WTC11 (cell line): ENCODE results near the gene EIF2B4. TPM values are rescaled to one million over a fixed set of nuclear protein-coding genes. Genes with fewer than 3 reads are reported as not detected.

ENCODE experiments used
- ATAC-seq: fragments of 200-7000 bp; cut with Tn5 transposase; 2 replicates; pipeline ENCODE4 v1.10.0; 2021; ENCODE audit warnings: mild to moderate bottlenecking, moderate library complexity
- CTCF ChIA-PET: fragments of 300-600 bp; sonication (Branson Sonifier 250); formaldehyde crosslinking; loops from one replicate; lab custom pipeline; 2021; ENCODE audit warnings: antibody characterized with exemption; lab: Charles Lee
- POLR2A ChIA-PET: fragments of 350-600 bp; sonication (Branson Sonifier 250); formaldehyde crosslinking; loops from one replicate; lab custom pipeline; 2021; ENCODE audit warnings: antibody characterized with exemption; lab: Charles Lee
- DNase-seq: peaks from one replicate; pipeline ENCODE4 v3.0.0; 2021; ENCODE audit warnings: low spot score
- H3K27ac Mint-ChIP-seq: 2 replicates; pipeline ENCODE4 v1.8.0; 2021; ENCODE audit warnings: mixed read lengths
- H3K27me3 Mint-ChIP-seq: 2 replicates; pipeline ENCODE4 v1.8.0; 2021; ENCODE audit warnings: low read depth, mild to moderate bottlenecking, moderate library complexity, mixed read lengths
- H3K36me3 Mint-ChIP-seq: 2 replicates; pipeline ENCODE4 v1.8.0; 2021; ENCODE audit warnings: mixed read lengths
- H3K4me1 Mint-ChIP-seq: 2 replicates; pipeline ENCODE4 v1.8.0; 2022; ENCODE audit warnings: mixed read lengths
- H3K4me3 Mint-ChIP-seq: 2 replicates; pipeline ENCODE4 v1.8.0; 2021; ENCODE audit warnings: mild to moderate bottlenecking, moderate library complexity, mixed read lengths
- H3K9me3 Mint-ChIP-seq: 2 replicates; pipeline ENCODE4 v1.8.0; 2021; ENCODE audit warnings: mixed read lengths
- ESRRA ChIP-seq: sonication (generic); formaldehyde crosslinking; IDR thresholded peaks from 2 replicates; pipeline ENCODE4 v1.8.1; 2022; ENCODE audit warnings: mild to moderate bottlenecking, missing genetic modification reagents, borderline replicate concordance
- GABPB1 ChIP-seq: sonication (generic); formaldehyde crosslinking; IDR thresholded peaks from 2 replicates; pipeline ENCODE4 v1.8.1; 2023; ENCODE audit warnings: mild to moderate bottlenecking, missing genetic modification reagents
- GTF2I ChIP-seq: fragments of 250-450 bp; sonication (Bioruptor Pico); conservative IDR thresholded peaks from 2 replicates; pipeline ENCODE4 v1.4.0; 2021; ENCODE audit warnings: mild to moderate bottlenecking
- JUN ChIP-seq: sonication (generic); formaldehyde crosslinking; IDR thresholded peaks from 2 replicates; pipeline ENCODE4 v1.8.0; 2023; ENCODE audit warnings: mild to moderate bottlenecking, missing genetic modification reagents
- NFYB ChIP-seq: sonication (generic); formaldehyde crosslinking; conservative IDR thresholded peaks from 2 replicates; pipeline ENCODE4 v1.8.0; 2022; ENCODE audit warnings: low read depth, missing genetic modification reagents
- NR1H2 ChIP-seq: sonication (generic); formaldehyde crosslinking; IDR thresholded peaks from 2 replicates; pipeline ENCODE4 v1.9.0; 2021; ENCODE audit warnings: mild to moderate bottlenecking, moderate library complexity, missing genetic modification reagents
- SMAD4 ChIP-seq: sonication (generic); formaldehyde crosslinking; IDR thresholded peaks from 2 replicates; pipeline ENCODE4 v1.8.0; 2022; ENCODE audit warnings: mild to moderate bottlenecking, missing genetic modification reagents
- TCF7 ChIP-seq: sonication (generic); formaldehyde crosslinking; IDR thresholded peaks from 2 replicates; pipeline ENCODE4 v1.8.0; 2022; ENCODE audit warnings: mild to moderate bottlenecking, low read depth, missing genetic modification reagents, moderate library complexity
- TEAD1 ChIP-seq: sonication (generic); formaldehyde crosslinking; IDR thresholded peaks from 2 replicates; pipeline ENCODE4 v1.8.0; 2022; ENCODE audit warnings: mild to moderate bottlenecking, missing genetic modification reagents
- ZNF232 ChIP-seq: sonication (generic); formaldehyde crosslinking; IDR thresholded peaks from 2 replicates; pipeline ENCODE4 v1.8.0; 2022; ENCODE audit warnings: mild to moderate bottlenecking, missing genetic modification reagents
- total RNA-seq: library from RNA; stranded (reverse); gene quantifications from 3 replicates; pipeline ENCODE4 v1.2.3, GENCODE V29; 2021
- TF ChIP-seq, protein P1 (sequence below): fragments of 250-450 bp; sonication (Bioruptor Pico); IDR thresholded peaks from 2 replicates; pipeline ENCODE4 v1.9.0; 2021; ENCODE audit warnings: mild to moderate bottlenecking
- TF ChIP-seq, protein P2 (sequence below): sonication (generic); formaldehyde crosslinking; IDR thresholded peaks from 2 replicates; pipeline ENCODE4 v1.8.0; 2022; ENCODE audit warnings: missing genetic modification reagents
- TF ChIP-seq, protein P3 (sequence below): sonication (generic); formaldehyde crosslinking; IDR thresholded peaks from 2 replicates; pipeline ENCODE4 v1.8.0; 2023; ENCODE audit warnings: mild to moderate bottlenecking, missing genetic modification reagents
- TF ChIP-seq, protein P4 (sequence below): sonication (generic); formaldehyde crosslinking; IDR thresholded peaks from 2 replicates; pipeline ENCODE4 v1.8.0; 2022; ENCODE audit warnings: mild to moderate bottlenecking, missing genetic modification reagents
- TF ChIP-seq, protein P5 (sequence below): sonication (generic); formaldehyde crosslinking; IDR thresholded peaks from 2 replicates; pipeline ENCODE4 v1.8.1; 2023; ENCODE audit warnings: mild to moderate bottlenecking, missing genetic modification reagents

Gene EIF2B4
- total RNA-seq, 1 experiment from 2014 or later, result 49.1 TPM

DNA sequence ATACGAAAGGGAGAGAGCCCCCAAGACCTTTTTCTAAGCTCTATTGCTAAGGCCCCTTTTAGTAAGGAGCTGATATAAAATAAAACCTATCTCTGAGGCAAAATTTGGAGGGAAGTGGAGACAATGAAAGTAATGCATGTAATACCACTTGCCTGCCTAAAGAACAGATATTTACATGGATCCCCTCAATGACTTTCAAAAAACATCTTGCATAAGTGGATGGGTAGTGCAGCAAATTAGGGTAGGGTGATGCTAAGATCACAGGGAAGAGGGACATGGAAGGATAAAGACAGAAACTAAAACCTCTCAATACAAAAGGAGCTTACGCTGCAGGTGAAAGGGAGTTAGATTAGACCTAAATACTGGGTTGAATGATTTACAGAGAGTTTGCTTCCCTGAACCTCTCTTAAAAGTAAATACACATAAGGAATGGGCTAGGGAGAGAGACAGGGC lies 9.3 kb upstream of the EIF2B4 start:
- H3K4me3 Mint-ChIP-seq, result peak overlapping the region; percentile 94
- peaks cover 20% of the 10 kb centered on the region for H3K4me1 Mint-ChIP-seq
- H3K36me3 Mint-ChIP-seq, result peaks cover 62% of the 10 kb centered on the region
- POLR2A ChIA-PET, result interaction anchor here (1.4 kb wide), 2 partner anchors 8 to 22 kb away, joined by 5 to 9 read pairs; partner anchors contain the start of genes GTF3C2 and SNX17
- ATAC-seq, result no peak
- H3K27ac Mint-ChIP-seq, result peak overlapping the region; percentile 96
- no peaks in the 10 kb centered on the region for H3K9me3 Mint-ChIP-seq
- CTCF ChIA-PET, result interaction anchor here (0.6 to 3.1 kb wide), 7 partner anchors 10 to 304 kb away, joined by 3 to 15 read pairs (median 4); partner anchors contain the start of genes EIF2B4 and PPM1G
- TF ChIP-seq, protein P1, sequence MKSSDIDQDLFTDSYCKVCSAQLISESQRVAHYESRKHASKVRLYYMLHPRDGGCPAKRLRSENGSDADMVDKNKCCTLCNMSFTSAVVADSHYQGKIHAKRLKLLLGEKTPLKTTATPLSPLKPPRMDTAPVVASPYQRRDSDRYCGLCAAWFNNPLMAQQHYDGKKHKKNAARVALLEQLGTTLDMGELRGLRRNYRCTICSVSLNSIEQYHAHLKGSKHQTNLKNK, result no peak
- TF ChIP-seq NFYB (CRISPR knock-in tag), result no peak
- TF ChIP-seq GTF2I (CRISPR knock-in tag), result no peak
- TF ChIP-seq, protein P2, sequence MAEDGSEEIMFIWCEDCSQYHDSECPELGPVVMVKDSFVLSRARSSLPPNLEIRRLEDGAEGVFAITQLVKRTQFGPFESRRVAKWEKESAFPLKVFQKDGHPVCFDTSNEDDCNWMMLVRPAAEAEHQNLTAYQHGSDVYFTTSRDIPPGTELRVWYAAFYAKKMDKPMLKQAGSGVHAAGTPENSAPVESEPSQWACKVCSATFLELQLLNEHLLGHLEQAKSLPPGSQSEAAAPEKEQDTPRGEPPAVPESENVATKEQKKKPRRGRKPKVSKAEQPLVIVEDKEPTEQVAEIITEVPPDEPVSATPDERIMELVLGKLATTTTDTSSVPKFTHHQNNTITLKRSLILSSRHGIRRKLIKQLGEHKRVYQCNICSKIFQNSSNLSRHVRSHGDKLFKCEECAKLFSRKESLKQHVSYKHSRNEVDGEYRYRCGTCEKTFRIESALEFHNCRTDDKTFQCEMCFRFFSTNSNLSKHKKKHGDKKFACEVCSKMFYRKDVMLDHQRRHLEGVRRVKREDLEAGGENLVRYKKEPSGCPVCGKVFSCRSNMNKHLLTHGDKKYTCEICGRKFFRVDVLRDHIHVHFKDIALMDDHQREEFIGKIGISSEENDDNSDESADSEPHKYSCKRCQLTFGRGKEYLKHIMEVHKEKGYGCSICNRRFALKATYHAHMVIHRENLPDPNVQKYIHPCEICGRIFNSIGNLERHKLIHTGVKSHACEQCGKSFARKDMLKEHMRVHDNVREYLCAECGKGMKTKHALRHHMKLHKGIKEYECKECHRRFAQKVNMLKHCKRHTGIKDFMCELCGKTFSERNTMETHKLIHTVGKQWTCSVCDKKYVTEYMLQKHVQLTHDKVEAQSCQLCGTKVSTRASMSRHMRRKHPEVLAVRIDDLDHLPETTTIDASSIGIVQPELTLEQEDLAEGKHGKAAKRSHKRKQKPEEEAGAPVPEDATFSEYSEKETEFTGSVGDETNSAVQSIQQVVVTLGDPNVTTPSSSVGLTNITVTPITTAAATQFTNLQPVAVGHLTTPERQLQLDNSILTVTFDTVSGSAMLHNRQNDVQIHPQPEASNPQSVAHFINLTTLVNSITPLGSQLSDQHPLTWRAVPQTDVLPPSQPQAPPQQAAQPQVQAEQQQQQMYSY, result no peak
- TF ChIP-seq ZNF232 (CRISPR knock-in tag), result no peak
- TF ChIP-seq, all 79 proteins: peak for 0
- no peaks in the 10 kb centered on the region; the same call in 1 of the 2 replicates for H3K27me3 Mint-ChIP-seq
- DNase-seq, result no peak

DNA sequence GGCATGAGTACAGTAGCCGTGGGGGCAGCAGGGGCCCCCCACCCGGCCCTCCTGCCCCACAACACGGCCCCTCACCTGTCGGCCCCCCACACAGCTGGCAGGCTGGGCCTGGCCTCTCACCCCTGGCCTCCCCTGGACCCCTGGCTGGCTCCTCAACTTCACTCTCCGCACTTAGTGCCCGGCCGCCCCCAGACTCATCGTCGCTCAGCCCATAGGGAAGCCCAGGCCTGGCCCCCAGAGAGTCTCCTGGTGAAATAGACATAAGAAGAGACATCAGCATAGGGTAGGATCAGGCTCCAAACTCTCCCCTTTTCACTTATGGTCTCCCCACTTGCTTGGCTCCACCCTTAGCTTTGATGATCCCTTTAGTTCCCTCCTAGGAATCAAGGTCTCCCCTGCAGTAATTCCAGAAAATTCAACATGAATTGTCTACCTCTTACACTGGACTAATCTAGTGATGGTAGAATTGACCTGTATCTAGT lies 8.7 kb upstream of the EIF2B4 start:
- ATAC-seq, result no peak
- CTCF ChIA-PET, result interaction anchor here (1.0 to 1.7 kb wide), 2 partner anchors 30 to 99 kb away, joined by 3 to 4 read pairs; partner anchors contain the start of gene PPM1G
- Mint-ChIP-seq H3K9me3 (no peaks in the 10 kb centered on the region), H3K27ac (peak overlapping the region; percentile 96), H3K36me3 (peaks cover 61% of the 10 kb centered on the region), H3K4me3 (peak overlapping the region; percentile 94), H3K4me1 (peaks cover 20% of the 10 kb centered on the region), H3K27me3 (no peaks in the 10 kb centered on the region; the same call in 1 of the 2 replicates)
- TF ChIP-seq, protein P3, sequence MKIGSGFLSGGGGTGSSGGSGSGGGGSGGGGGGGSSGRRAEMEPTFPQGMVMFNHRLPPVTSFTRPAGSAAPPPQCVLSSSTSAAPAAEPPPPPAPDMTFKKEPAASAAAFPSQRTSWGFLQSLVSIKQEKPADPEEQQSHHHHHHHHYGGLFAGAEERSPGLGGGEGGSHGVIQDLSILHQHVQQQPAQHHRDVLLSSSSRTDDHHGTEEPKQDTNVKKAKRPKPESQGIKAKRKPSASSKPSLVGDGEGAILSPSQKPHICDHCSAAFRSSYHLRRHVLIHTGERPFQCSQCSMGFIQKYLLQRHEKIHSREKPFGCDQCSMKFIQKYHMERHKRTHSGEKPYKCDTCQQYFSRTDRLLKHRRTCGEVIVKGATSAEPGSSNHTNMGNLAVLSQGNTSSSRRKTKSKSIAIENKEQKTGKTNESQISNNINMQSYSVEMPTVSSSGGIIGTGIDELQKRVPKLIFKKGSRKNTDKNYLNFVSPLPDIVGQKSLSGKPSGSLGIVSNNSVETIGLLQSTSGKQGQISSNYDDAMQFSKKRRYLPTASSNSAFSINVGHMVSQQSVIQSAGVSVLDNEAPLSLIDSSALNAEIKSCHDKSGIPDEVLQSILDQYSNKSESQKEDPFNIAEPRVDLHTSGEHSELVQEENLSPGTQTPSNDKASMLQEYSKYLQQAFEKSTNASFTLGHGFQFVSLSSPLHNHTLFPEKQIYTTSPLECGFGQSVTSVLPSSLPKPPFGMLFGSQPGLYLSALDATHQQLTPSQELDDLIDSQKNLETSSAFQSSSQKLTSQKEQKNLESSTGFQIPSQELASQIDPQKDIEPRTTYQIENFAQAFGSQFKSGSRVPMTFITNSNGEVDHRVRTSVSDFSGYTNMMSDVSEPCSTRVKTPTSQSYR (CRISPR knock-in tag), result no peak
- POLR2A ChIA-PET, result no interaction called here
- no peak for DNase-seq

DNA sequence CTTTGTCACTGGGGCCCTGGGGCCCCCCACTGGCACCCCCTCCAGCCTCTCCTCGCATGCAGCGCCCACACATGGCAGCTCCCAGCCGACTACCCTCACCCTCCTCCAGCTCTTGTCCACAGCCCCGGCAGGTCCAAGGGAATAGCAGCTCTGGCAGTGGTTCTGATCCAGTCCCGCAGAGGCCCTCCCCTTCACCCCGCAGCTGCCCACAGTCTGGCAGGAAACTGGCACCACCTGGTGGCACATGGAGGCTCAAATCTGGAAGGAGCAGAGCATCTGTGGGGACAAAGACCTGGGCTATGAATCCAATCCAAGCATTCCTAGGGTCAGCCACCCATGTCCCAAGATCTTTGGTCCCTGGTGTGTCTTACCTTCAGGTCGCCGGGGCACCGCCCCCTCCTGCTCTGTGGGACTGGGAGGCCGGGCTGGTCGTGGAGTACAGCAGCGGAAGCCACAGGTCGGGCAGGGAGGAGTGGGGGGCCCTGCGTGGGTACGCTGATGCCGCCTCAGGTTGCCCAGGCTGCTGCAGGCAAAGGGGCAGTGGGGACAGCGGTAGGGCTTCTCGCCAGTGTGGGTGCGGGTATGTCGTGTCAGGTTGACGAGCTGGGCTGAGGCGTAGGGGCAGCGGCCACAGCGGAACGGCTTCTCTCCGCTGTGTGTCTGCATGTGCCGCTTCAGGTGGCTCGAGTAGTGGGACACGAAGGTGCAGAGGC lies 8.1 kb upstream of the EIF2B4 start:
- no peak for ATAC-seq
- no peaks in the 10 kb centered on the region for H3K9me3 Mint-ChIP-seq
- peak overlapping the region; percentile 14; the same call in 1 of the 2 replicates for H3K4me3 Mint-ChIP-seq
- POLR2A ChIA-PET, result no interaction called here
- peaks cover 61% of the 10 kb centered on the region for H3K36me3 Mint-ChIP-seq
- CTCF ChIA-PET, result interaction anchor here (0.5 kb wide), 1 partner anchor 46 kb away, joined by 4 read pairs; no protein-coding TSS in a partner anchor
- TF ChIP-seq, protein P4, sequence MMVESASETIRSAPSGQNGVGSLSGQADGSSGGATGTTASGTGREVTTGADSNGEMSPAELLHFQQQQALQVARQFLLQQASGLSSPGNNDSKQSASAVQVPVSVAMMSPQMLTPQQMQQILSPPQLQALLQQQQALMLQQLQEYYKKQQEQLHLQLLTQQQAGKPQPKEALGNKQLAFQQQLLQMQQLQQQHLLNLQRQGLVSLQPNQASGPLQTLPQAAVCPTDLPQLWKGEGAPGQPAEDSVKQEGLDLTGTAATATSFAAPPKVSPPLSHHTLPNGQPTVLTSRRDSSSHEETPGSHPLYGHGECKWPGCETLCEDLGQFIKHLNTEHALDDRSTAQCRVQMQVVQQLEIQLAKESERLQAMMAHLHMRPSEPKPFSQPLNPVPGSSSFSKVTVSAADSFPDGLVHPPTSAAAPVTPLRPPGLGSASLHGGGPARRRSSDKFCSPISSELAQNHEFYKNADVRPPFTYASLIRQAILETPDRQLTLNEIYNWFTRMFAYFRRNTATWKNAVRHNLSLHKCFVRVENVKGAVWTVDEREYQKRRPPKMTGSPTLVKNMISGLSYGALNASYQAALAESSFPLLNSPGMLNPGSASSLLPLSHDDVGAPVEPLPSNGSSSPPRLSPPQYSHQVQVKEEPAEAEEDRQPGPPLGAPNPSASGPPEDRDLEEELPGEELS (CRISPR knock-in tag), result no peak
- TF ChIP-seq SMAD4 (CRISPR knock-in tag) (no peak), TCF7 (CRISPR knock-in tag) (no peak), TEAD1 (CRISPR knock-in tag) (no peak), NR1H2 (CRISPR knock-in tag) (no peak), ESRRA (CRISPR knock-in tag) (no peak), JUN (CRISPR knock-in tag) (no peak), GABPB1 (CRISPR knock-in tag) (0 out of 2 replicates have a peak, but pooled peaks have one; percentile 19)
- TF ChIP-seq, protein P1, result no peak
- TF ChIP-seq, protein P5, sequence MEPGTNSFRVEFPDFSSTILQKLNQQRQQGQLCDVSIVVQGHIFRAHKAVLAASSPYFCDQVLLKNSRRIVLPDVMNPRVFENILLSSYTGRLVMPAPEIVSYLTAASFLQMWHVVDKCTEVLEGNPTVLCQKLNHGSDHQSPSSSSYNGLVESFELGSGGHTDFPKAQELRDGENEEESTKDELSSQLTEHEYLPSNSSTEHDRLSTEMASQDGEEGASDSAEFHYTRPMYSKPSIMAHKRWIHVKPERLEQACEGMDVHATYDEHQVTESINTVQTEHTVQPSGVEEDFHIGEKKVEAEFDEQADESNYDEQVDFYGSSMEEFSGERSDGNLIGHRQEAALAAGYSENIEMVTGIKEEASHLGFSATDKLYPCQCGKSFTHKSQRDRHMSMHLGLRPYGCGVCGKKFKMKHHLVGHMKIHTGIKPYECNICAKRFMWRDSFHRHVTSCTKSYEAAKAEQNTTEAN (CRISPR knock-in tag), result 0 out of 2 replicates have a peak, but pooled peaks have one; percentile 31
- peaks cover 20% of the 10 kb centered on the region for H3K4me1 Mint-ChIP-seq
- H3K27ac Mint-ChIP-seq, result no peak overlapping the region; the same call in 1 of the 2 replicates
- no peak for DNase-seq
- no peaks in the 10 kb centered on the region; the same call in 1 of the 2 replicates for H3K27me3 Mint-ChIP-seq
